ENCODE results near the gene CRTC1.

DNA sequence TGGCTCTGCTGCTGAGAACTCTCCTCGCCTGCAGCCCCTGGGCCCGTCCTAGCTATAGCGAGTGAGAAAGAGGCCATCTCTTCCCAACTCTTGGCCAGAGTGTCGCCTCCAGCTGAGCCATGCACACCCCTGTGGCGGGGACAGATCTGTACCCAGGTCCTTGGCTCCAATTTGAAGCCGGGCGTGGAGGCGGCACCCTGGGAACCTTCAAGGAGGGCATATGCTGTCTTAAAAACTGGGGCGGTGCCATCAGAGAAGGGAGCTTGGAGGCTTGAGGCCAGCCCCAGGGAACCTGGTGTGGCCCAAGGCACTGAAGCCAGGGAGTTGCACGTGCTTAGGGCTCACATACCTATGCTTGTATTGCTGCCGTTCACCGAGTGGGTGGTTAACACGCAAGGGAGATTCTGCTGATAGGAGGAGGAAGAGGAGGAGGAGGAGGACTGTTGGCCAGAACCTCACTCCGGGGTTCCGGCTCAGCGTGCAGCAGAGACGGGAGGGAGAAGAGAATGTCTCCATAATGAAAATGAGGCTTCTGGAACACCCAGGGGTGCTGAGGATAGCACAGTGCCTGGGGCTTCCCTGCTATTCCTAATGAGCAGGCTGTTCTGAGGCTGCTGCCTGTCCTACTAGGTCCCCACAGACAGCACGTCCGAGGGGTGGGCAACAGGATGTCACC, 67.0 kb downstream of the CRTC1 start:
- TF ChIP-seq, protein P1, sequence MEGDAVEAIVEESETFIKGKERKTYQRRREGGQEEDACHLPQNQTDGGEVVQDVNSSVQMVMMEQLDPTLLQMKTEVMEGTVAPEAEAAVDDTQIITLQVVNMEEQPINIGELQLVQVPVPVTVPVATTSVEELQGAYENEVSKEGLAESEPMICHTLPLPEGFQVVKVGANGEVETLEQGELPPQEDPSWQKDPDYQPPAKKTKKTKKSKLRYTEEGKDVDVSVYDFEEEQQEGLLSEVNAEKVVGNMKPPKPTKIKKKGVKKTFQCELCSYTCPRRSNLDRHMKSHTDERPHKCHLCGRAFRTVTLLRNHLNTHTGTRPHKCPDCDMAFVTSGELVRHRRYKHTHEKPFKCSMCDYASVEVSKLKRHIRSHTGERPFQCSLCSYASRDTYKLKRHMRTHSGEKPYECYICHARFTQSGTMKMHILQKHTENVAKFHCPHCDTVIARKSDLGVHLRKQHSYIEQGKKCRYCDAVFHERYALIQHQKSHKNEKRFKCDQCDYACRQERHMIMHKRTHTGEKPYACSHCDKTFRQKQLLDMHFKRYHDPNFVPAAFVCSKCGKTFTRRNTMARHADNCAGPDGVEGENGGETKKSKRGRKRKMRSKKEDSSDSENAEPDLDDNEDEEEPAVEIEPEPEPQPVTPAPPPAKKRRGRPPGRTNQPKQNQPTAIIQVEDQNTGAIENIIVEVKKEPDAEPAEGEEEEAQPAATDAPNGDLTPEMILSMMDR (IDR thresholded peaks at IDR 0.05), result no peak
- no peak for TF ChIP-seq POLR2A (IDR thresholded peaks at IDR 0.05)

All from uterus (tissue), 2 donors.